K562 (cell line): ENCODE data around the gene SH2D7. TPM values are rescaled to one million over a fixed set of nuclear protein-coding genes. Genes with fewer than 3 reads are reported as not detected.

Experiments used
- ARID4B ChIP-seq: sonication (generic); formaldehyde crosslinking; IDR thresholded peaks from 2 replicates; pipeline ENCODE4 v1.8.0; 2022; ENCODE audit warnings: mild to moderate bottlenecking, missing genetic modification reagents
- ARNT ChIP-seq, 2 experiments: fragments of 450-650 bp; IDR thresholded peaks; 2 replicates each; pipeline ENCODE4 v1.6.1; 2016; ENCODE audit warnings: mild to moderate bottlenecking in 1 of 2
- ASH1L ChIP-seq: fragments of 450-650 bp; IDR thresholded peaks from 2 replicates; pipeline ENCODE4 v1.6.1; 2018; ENCODE audit warnings: borderline replicate concordance, mild to moderate bottlenecking, low read depth; ENCODE audit not compliant: partially characterized antibody
- ATF3 ChIP-seq, 2 experiments: fragments of 450-650 bp in 1 of 2; sonication (generic) in 1 of 2; formaldehyde crosslinking in 1 of 2; IDR thresholded peaks in 1 of 2; conservative IDR thresholded peaks in 1 of 2; 2 replicates each; pipeline versions ENCODE4 v1.6.1 to v1.8.1; 2016 to 2023; ENCODE audit warnings: mild to moderate bottlenecking in 2 of 2, moderate library complexity in 2 of 2, inconsistent platforms in 1 of 2, missing genetic modification reagents in 1 of 2
- CEBPG ChIP-seq, 3 experiments: fragments of 200-800 bp in 1 of 3; sonication (Bioruptor generic) in 1 of 3; sonication (generic) in 1 of 3; formaldehyde crosslinking in 1 of 3; IDR thresholded peaks in 2 of 3; conservative IDR thresholded peaks in 1 of 3; 2 replicates each; pipeline versions ENCODE4 v1.6.1 to v1.8.0; 2016 to 2022; ENCODE audit warnings: missing compliant biosample characterization in 2 of 3, missing genetic modification characterization in 2 of 3, mild to moderate bottlenecking in 1 of 3, missing genetic modification reagents in 1 of 3
- FOS ChIP-seq: IDR thresholded peaks from 3 replicates; pipeline ENCODE4 v1.6.1; 2011; ENCODE audit not compliant: insufficient read length; ENCODE audit errors: extremely low read depth
- HMG20B ChIP-seq: fragments of 250-450 bp; sonication (Bioruptor Pico); IDR thresholded peaks from 2 replicates; pipeline ENCODE4 v1.5.0; 2021; ENCODE audit warnings: mild to moderate bottlenecking
- KLF6 ChIP-seq: fragments of 250-450 bp; sonication (Bioruptor Pico); IDR thresholded peaks from 2 replicates; pipeline ENCODE4 v1.4.0; 2020; ENCODE audit warnings: mild to moderate bottlenecking, moderate library complexity, borderline replicate concordance
- NFXL1 ChIP-seq: fragments of 450-650 bp; formaldehyde crosslinking; IDR thresholded peaks from 2 replicates; pipeline ENCODE4 v1.4.0; 2021; ENCODE audit warnings: mild to moderate bottlenecking
- SFPQ ChIP-seq: fragments of 200-400 bp; formaldehyde crosslinking; IDR thresholded peaks from 2 replicates; pipeline ENCODE4 v1.6.1; 2017; ENCODE audit warnings: mild to moderate bottlenecking, low read depth, low read length, moderate library complexity
- STAT6 ChIP-seq: sonication (generic); formaldehyde crosslinking; IDR thresholded peaks from 2 replicates; pipeline ENCODE4 v1.8.1; 2023; ENCODE audit warnings: mild to moderate bottlenecking, missing genetic modification reagents
- ZNF695 ChIP-seq: fragments of 450-650 bp; formaldehyde crosslinking; IDR thresholded peaks from 2 replicates; pipeline ENCODE4 v1.4.0; 2020; ENCODE audit warnings: mild to moderate bottlenecking, moderate library complexity
- ZNF699 ChIP-seq: fragments of 250-450 bp; sonication (Bioruptor Pico); IDR thresholded peaks from 2 replicates; pipeline ENCODE4 v1.8.0; 2021; ENCODE audit warnings: mild to moderate bottlenecking, moderate library complexity; ENCODE audit not compliant: insufficient replicate concordance
- polyA plus RNA-seq, 8 experiments: library from polyadenylated mRNA; depleted of rRNA in 4 of 8; stranded (reverse) in 5 of 8; unstranded in 3 of 8; fragments of >200 nt; fragmentation: Nextera tagmentation in 2 of 8; fragmentation: Illumina TruSeq in 1 of 8; extraction: Ambion mirVana in 2 of 8; extraction: Trizol in 1 of 8; gene quantifications; 2 replicates each; pipeline versions ENCODE4 v1.2.1 to v1.2.3, GENCODE V29; 2011 to 2014; ENCODE audit warnings: inconsistent platforms in 1 of 8, missing spikeins in 1 of 8
- total RNA-seq, 7 experiments: library from RNA; depleted of rRNA in 6 of 7; stranded (reverse); fragments of >200 nt in 6 of 7; fragmentation: Illumina TruSeq in 2 of 7; extraction: Trizol in 2 of 7; gene quantifications; 2 replicates each; pipeline versions ENCODE4 v1.2.1 to v1.2.3, GENCODE V29; 2011 to 2021; ENCODE audit warnings: low replicate concordance in 1 of 7

Gene SH2D7
- total and polyA plus RNA-seq, 9 of the 15 experiments (the other 6 are each of a cell fraction or from before 2014, with no cell fraction given) = not detected

- TF ChIP-seq NFXL1 (CRISPR knock-in tag) = no peak
- no peak for TF ChIP-seq KLF6 (CRISPR knock-in tag)
- no peak for TF ChIP-seq ZNF695
- no peak for TF ChIP-seq SFPQ
- TF ChIP-seq ZNF699 (CRISPR knock-in tag) = no peak
- peak; percentile 33; the same call in 1 of the 2 replicates for TF ChIP-seq ATF3 (IDR thresholded peaks at IDR 0.05)
- TF ChIP-seq ATF3 (CRISPR knock-in tag; conservative IDR thresholded peaks at IDR 0.05) = no peak
- no peak for TF ChIP-seq HMG20B
- no peak for TF ChIP-seq ARID4B (CRISPR knock-in tag)
- 0 out of 2 replicates have a peak, but pooled peaks have one; percentile 26 for TF ChIP-seq CEBPG (CRISPR knock-in tag; IDR thresholded peaks at IDR 0.05)
- TF ChIP-seq CEBPG (tag; conservative IDR thresholded peaks at IDR 0.05 in 1 of 2, IDR thresholded peaks at IDR 0.05 in 1 of 2) = peak in 1 of 2 experiments; percentile 31; a peak in 1 of 4 replicates
- no peak for TF ChIP-seq FOS
- no peak for TF ChIP-seq ASH1L
- TF ChIP-seq STAT6 (CRISPR knock-in tag) = no peak
- TF ChIP-seq ARNT (IDR thresholded peaks at IDR 0.05) = peak in 1 of 2 experiments; percentile 34; a peak in 1 of 4 replicates
- TF ChIP-seq, all 486 proteins: peak for 5
Measured at GRCh38 chr15:78146425-78147154, 54.2 kb downstream of the SH2D7 start (continued).
